Suppressor macrophage treated with lipopolysaccharide for 4 hours (primary cell): ENCODE measurements around the gene NAV1.
A peak's percentile ranks its signal among the peaks of the same experiment; 100 is the strongest.
"Not testable (repeated sequence)": the region's sequence is repeated elsewhere in the genome, so short reads cannot be mapped to it uniquely, and the experiment has no call there.

ENCODE experiments used
- DNase-seq: peaks from one replicate; pipeline ENCODE4 v3.0.0-alpha.2; 2020

NAV1 gene, protein sequence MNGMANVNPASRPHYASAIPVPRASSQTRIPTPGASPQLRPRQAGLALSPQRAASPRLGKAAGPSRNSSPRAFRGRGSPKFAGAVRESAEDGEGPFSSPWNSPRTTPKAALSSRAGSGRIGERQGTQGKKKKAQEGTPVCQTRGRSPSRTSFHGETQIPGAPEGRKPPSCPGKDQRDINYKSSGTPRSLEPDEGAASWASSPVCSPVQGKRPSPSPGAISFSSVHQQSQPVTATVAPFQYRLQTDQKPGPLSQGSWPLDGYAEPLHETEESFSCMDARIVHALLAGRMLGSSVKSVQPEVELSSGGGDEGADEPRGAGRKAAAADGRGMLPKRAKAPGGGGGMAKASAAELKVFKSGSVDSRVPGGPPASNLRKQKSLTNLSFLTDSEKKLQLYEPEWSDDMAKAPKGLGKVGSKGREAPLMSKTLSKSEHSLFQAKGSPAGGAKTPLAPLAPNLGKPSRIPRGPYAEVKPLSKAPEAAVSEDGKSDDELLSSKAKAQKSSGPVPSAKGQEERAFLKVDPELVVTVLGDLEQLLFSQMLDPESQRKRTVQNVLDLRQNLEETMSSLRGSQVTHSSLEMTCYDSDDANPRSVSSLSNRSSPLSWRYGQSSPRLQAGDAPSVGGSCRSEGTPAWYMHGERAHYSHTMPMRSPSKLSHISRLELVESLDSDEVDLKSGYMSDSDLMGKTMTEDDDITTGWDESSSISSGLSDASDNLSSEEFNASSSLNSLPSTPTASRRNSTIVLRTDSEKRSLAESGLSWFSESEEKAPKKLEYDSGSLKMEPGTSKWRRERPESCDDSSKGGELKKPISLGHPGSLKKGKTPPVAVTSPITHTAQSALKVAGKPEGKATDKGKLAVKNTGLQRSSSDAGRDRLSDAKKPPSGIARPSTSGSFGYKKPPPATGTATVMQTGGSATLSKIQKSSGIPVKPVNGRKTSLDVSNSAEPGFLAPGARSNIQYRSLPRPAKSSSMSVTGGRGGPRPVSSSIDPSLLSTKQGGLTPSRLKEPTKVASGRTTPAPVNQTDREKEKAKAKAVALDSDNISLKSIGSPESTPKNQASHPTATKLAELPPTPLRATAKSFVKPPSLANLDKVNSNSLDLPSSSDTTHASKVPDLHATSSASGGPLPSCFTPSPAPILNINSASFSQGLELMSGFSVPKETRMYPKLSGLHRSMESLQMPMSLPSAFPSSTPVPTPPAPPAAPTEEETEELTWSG (N-terminal part only)

DNA sequence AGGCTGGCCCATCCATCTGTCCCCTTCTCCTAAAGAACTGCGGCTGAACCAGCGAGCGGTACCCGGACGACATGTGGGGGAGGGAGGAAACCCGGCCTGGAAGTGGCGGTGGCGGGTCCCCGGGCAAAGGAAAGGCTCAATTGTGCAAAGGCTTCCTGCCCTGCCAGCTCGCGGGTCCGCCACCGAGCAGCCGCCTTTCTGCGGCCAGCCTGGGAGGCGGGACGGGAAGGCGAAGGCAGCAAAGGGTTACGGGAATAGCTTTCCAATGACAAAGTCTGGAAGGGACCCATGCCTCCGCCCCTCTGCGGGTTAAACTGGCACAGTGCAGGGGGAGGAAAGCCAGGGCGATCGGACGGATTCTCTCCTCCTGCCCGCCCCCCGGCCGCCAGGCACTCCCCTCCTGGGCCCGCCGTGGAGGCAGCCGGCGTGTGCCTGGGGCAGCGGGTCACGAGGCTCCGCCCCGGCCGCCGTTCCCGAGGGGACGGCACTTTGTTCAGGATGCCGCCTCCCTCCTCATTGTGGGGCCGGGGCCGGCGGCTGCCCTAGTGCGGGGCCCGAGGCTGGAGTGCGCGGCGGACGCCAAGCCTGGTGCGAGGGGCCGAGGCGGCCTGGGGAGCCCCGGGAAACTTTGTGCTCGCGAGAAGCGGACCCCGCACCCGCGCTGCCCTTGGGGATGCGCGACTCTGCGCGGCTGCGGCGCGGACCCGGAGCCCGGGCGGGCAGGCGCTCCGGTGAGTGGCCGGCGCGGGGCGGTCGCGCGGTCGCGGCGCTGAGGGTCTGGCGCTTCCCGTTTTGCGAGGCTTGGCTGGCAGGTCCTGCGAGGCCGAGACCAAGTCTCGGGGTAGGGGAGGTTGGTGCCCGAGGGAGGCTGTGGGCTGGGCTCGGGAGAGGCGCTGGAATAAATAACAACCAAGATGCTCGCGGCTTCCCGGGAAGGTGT lies at the start of gene NAV1:
NAV1 (plus strand) TSS at position 516 of the 940 bp plus-strand sequence. CDS start 83,758 bp downstream, outside the sequence.
- DNase-seq = peak; percentile 72

DNA sequence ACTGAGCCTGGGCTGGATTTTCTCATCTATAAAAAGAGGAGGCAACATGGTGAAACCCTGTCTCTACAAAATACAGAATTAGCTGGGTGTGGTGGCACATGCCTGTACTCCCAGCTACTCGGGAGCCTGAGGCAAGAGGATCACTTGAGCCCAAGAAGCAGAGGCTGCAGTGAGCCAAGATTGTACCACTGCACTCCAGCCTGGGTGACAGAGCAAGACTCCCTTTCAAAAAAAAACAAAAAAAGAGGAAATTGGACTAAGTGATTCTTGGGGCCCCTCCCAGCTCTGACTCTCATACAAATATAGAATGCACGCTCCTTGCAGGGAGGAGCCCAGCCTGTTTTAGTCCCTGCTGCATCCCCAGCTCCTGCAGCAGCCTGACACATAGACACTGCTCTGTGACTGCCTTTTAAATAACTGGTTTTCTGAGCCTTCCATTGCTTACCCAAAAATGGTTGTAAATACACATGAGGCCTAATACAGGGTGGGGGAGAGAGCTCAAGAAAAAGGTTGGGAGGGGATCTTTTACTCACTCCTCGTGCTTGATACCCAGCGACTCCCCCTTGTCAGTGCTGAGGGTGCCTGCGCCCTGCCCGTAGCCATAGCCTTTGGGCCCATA lies 49.2 kb upstream of the NAV1 start:
- DNase-seq = peak; percentile 58

GRCh38 chr1:201490708-201491131 lies 48.2 kb upstream of the NAV1 start:
- no peak for DNase-seq

DNA sequence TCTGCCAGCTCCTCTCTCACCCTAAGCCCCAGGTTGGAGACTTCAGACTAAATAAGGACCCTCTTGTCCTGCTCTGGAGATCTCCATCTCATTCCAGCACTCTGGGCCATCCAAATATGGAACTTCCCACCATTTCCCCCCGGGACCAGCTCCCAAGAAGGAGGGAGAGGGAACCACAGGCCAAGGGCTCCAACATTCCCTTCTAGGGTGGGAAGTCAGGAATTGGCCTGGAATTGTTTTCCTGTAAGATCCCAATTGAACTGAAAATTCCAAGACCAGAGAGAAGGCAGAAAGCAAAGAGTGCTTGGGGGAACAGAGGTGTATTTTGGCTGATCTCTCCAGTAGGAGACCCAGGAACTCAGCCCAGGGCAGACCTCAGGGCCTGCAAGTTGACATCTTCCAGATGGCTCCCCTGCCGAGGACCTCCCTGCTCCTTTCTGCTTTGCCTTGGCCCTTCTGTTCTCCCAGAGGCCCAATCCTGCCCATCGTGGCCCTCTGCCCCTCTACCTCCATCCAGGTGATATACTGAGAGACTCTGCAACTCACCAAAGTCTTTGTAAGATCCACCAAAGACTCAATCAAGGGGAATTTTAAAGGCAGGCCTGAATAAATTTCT lies 46.9 kb upstream of the NAV1 start:
- DNase-seq = no peak

DNA sequence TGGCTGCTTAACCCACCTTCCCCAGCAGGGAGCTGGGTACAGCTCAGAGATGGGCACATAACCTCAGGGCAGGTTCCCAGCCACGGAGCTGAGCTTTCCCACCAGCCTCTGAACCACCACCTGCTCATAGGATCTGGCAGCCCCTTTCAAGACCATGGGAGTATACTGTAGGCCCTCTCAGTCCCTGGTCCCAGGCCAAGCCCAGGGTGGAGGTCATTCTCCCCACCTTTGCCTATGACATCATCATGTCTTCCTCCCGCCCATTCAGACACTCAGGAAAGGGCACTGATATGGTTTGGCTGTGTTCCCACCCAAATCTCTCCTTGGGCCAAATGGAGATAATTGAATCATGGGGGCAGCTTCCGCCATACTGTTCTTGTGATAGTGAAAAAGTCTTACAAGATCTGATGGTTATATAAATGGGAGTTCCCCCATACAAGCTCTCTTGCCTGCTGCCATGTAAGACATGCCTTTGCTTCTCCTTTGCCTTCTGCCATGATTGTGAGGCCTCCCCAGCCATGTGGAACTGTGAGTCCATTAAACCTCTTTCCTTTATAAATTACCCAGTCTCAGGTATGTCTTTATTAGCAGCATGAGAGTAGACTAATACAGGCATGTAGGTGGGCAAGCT lies 45.8 kb upstream of the NAV1 start:
- not testable (repeated sequence) for DNase-seq

- no peak for DNase-seq
Observed at GRCh38 chr1:201493757-201494617, 44.9 kb upstream of the NAV1 start.

GRCh38 chr1:201495551-201496295 lies 43.2 kb upstream of the NAV1 start:
- DNase-seq = no peak

DNA sequence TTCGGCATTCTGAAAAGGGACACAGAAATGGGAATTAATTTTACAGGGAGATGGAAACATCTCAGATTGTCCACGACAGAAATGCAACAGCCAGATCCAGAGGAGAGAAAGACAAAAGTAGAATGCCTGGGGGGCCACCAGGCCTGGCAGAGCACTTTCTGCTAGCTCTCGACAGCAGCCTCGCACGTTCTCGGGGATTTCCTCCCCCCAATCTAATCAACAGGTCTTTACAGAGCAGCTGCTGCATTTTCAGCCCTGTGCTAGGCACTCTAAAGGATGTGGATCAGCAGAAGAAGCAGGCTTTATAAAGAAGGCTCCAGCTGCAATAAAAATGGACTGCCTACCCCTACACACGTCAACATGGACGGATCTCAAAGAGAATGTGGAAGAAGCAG lies 42.6 kb upstream of the NAV1 start:
- no peak for DNase-seq

GRCh38 chr1:201497935-201498509 lies 40.9 kb upstream of the NAV1 start:
- no peak for DNase-seq

DNA sequence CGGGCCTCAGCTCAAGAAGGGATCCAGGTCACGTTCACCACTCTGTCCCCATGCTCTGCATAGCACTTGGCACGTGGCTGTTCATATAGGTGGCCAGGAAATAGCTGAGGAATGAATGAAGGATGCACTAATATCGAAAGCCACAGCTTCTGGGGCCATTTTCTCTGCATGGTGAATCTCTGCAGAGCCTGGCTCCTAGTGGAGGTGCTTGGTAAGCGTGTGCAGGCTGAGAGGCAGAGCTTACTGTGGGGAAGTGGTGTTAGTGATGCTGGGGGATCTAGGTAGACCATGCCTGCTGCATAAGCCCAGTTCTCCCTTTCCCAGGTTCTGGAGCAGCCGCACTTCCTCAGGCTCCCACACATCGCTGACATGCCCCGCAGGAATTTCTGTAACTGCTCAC lies 40.3 kb upstream of the NAV1 start:
- DNase-seq = no peak

DNA sequence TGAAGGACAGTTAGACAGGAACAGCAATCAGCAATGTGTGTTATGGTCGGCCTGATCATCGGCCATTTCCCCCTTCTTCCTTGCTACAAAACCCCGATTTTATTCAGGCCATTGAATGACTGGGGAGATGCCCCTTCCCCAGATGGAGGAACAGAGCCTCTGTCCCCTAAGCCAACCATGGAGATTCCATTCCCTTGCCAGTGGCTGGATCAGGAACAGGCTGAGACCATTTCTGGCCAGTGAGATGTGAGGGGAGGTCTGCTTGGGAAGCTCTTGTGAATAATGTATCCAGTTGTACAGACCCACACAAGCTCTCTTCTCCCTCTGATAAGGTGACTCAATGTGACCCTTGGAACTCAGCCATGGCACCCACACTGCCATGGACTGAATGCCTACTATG lies 39.7 kb upstream of the NAV1 start:
- no peak for DNase-seq

DNA sequence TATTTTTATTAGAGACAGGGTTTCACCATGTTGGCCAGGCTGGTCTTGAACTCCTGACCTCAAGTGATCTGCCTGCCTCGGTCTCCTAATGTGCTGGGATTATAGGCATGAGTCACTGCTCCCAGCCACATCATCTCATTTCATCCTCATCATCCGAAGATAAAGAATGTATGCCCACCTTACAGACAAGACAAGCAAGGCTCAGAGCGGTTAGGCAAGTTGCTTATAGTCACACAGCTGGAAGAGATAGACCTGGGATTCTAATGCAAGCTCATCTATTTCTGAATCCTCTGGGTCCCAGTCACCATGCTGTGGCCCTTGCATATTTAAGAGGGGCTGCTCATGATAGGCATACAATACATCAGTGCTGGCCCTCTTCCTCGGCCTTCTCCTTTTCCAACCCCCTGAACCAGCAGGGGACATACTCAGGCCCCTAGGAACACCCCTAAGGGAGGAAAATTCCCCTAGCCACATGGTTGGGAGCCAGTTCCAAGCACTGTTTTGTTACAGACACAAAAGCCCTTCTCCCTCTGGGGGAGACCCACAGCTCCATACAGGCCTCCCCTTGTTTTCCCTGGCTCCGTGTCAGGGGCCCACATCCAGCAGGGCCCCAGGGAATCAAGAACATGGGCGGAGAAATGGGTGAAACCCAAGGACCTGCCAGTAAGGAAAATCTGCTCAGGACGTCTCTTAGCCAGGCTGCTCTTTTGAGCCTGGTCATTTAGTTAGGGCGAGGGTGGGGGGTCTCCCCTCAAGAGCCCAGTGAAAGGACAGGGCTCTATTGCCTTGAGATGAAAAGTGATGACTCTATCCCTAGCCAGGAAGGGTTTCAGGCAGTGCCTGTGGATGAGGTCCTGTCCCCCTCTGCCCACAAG lies 38.9 kb upstream of the NAV1 start:
- no peak for DNase-seq

DNA sequence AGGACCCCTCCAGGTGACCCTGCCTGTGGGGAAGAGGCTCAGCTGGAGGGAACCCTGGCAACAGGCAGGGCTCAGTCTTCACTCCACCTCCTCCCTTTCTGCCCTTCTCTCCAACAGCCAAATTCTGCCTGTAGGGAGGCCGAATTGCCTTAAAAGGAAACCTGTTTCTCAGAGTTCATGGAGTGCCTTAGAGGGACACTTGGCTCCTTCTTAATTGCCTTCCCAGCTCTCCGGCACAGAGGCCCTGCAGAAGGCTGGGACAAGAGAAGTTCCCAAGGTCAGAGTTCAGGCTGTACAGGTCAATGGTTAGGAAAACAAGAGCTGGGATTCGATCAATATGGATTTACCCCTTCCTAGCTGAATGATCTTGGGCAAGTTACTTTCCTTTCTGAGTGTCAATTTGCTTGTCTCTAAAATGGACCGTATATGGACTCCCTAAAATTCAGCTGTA lies 38.2 kb upstream of the NAV1 start:
- no peak for DNase-seq

GRCh38 chr1:201501144-201501543 lies 37.8 kb upstream of the NAV1 start:
- DNase-seq = no peak

DNA sequence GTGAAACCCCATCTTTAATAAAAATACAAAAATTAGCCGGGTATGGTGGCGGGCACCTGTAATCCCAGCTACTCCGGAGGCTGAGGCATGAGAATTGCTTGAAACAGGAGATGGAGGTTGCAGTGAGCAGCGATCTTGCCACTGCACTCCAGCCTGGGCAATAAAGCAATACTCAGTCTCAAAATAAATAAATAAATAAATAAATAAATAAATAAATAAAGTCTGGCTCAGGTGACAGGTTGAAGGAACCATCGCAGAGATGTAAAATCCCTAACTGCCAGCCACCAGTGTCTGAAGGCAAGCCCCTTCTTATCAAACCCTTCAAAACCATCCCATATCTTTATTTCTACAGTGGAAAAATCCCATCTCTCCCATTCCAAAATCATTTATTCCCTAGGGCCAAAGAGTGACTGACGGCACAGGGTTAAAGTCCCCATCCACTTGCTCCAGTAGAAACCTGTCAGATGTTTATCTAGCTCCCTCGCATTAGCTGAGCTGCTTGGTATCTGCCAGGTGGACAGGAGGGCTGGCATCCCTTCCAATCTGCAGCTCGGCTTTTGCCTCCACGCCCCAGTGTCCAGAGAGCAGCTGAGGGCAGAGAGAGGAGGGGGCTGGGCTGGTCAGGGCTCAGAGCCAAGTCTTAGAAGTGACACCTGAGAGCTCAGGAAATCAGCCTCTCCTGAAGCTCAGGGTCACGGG lies 37.0 kb upstream of the NAV1 start:
- DNase-seq = no peak

DNA sequence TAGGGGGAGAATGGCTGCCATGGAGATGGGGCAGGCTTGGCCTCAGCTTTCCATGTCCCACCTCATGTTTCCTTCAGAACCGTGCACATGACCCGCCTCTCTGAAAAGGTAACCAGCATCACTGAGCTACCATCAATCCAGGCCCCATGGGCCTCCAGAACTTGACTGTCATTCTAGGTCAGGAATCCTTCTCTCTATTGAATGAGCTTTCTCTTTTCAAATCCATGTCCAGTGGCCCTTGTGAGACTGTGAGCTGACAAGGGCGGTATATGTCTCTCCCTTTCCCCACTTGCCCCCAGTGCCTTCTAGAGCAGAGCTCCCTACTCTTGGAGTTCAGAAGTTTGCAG lies 36.4 kb upstream of the NAV1 start:
- no peak for DNase-seq
